GM21786 (cell line): ENCODE data around the gene EEIG1.

Source experiments
- ATAC-seq: cut with Tn5 transposase; IDR thresholded peaks from one replicate; pipeline ENCODE4 v1.9.1; 2021; ENCODE audit not compliant: unreplicated experiment

The EEIG1 gene

DNA sequence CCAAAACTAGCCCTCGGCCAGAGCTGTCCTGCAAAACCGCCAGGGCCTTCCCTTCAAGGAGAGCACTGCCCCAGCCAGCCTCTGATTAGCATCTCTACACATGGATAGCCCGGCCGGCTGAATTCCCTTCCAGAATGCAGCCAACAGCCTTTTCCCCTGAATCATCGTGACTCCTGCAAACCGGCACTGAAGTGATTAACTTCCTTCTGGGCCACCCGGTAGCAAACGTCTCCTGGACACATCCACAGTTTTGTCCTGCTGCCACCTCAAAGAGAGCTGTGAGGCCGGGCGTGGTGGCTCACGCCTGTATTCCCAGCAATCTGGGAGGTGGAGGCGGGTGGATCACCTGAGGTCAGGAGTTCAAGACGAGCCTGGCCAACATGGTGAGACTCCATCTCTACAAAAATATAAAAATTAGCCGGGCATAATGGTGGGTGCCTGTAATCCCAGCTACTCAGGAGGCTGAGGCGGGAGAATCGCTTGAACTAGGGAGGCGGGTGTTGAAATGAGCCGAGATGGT lies 21.1 kb upstream of the EEIG1 start:
- ATAC-seq: no peak

- ATAC-seq: no peak
These were observed 20.5 kb upstream of the EEIG1 start for GRCh38 chr9:128001151-128001778.

DNA sequence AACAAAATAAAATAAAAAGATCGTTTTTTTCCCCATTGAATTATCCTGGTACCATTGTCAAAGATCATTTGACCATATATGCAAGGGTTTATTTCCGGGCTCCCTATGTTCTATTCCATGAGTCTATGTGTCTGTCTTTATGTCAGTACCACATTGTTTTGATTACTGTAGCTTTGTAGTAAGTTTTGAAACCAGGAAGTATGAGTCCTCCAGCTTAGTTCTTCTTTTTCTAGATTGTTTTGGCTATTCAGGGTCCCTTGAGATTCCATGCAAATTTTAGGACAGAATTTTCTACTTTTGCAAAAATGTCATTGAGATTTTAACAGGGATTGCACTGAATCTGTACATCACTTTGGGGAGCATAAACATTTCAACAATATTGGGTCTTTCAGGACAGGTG lies 18.7 kb upstream of the EEIG1 start:
- ATAC-seq: no peak

- ATAC-seq: no peak
These were observed 12.9 kb upstream of the EEIG1 start for GRCh38 chr9:127993721-127994120.

GRCh38 chr9:127991757-127992274 lies 11.0 kb upstream of the EEIG1 start:
- ATAC-seq: no peak

GRCh38 chr9:127991017-127991756 lies 10.4 kb upstream of the EEIG1 start:
- ATAC-seq: no peak

DNA sequence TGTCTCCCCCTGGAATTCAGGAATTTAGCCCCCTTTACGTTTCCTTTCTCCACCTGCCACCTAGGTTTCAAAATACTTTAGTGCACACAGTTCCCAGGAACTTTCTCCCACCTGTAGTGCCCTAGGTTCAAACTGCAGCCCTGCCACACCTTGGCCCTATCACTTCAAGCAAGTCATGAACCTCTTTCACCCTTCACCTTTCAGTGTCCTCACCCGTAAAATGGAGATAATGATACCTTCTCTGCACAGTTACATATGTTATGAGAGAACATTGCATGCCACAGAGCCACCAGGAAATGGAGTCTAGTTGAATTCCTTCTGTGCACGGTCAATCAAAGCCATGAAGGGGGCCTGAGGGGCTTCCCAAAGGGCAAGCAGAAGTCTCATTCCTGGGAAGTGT lies 9.8 kb upstream of the EEIG1 start:
- ATAC-seq: no peak

DNA sequence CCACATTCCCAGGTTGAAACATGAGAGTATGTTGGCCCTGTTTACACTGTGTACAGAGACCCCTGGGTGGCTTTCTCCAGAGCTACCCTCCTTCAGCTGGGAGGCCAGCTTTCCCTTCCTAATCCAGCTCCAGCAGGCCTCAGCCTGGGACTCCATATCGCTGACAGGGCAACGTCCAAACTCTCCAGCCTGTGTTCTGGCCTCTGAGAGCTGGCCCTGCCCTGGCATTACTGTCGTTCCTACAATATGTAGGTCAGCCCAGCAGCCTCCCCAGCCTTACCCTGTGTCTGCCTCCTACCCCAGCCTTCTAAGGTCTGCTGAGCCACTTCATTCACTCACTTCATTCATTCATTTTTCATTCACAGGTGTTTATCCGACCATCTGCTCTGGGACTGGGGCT lies 8.3 kb upstream of the EEIG1 start:
- ATAC-seq: no peak

- ATAC-seq: no peak
These were observed 6.4 kb upstream of the EEIG1 start for GRCh38 chr9:127987103-127987614.

DNA sequence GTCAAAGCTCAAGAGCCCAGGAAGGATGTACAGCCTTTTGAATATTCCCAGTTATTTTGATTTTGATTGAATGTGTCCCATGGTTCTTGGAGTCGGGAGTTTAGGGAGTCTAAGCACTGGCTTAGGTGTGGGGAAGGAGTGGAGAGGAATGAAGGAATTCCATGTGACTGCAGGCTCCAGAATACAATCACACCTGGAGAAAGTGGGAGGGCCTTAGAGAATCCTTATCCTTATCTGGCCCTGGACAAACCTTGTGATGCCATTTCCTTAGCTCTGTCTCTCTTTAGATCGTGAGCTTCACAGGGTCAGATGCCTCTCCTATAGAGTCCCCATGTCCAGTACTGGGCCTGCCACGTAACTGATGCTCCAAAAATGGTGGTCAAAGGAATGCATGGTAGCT lies 4.2 kb upstream of the EEIG1 start:
- ATAC-seq: no peak

DNA sequence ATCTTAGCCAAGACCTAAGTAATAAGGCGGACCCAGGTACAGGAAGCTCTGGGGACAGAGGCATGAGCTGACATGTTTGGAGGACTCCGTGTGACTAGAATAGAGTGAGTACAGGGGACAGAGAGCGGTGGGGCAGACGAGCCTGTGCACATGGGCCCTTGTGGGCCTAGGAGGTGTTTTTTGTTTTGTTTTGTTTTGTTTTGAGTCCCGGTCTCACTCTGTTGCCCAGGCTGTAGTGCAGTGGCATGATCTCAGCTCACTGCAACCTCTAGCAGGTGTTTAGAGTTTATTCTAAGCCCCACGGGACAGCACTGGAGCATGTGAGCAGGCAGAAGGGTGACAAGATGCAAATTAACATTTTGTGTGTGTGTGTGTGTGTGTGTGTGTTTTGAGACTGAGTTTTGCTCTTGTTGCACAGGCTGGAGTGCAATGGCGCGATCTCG lies 3.1 kb upstream of the EEIG1 start:
- peak; percentile 30 for ATAC-seq

DNA sequence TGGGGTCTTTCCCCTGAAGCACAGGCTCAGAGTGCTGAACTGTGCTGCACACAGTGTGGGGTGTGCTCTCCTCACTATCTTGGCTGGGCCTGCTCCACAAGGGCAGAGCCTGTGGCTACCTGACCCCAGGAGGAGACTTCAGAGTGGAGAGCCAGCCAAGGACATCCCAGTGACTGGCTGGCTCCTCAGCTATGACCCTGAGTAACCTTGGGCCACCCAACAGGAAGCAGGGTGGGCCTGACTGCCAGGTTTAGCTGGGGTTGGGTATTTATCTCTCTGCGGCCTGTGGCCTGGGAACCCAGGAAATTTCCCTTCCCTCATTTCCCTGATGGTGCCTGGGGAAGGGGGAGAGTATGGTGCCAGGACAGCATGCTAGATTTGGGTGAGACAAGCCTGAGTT lies 2.1 kb upstream of the EEIG1 start:
- no peak for ATAC-seq

DNA sequence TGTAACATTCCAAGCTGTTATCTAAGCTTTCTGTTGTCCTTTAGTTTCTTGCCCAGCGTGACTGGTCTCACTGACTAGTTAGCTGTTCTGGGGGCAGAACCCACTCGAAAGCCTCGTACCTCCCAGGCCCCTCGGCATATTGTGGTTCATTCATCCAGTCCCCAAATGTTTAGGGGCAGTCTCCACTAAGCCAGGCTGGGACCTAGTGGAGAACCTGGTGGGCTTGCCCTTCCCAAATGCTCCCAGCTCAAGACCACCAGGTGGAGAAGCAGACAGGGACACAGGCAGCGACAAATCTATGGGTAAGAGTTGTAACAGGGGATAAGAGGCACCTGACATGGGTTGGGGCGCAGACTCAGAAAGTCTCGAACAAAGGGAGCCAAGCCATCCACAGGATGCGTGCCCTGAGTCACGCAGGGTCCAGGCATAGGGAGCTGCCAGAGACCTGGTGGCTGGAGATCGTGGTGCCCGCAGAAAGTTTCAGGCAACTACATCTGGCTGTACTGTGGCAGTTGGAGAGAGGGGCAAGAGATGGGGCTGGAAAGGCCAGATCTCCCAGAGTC lies 851 bp upstream of the EEIG1 start:
- ATAC-seq: no peak

DNA sequence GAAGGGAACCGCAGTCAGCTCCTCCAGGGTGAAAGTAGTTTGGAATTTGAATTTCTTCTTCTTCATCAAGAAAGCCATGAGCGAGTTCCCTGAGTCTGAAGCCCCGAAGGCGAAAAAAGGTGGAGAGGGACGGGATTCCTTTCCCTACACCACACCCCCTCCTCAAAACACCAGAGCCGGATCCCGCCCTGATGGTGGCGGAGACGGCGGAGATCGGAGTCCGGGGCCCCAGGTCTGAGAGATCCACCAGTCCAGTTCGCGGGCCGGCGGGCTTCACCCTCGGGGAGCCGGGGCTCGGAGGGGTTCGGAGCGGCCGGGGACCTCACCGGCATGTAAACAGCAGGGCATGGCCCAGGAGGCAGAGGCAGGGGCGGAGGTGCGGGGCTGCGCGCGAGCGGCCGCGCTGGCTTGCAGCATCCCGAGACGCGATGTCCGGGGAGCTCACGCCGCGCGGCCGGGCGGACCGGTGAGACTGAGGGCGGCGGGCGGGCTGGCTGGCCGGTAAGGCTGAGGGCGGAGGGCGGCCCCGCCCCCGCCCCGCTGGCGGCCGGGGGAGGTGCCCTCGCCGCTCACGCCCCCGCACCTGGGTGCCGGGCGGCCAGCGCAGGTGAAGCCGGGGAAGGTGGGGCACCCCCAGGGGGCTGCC lies 606 bp downstream of the EEIG1 start:
- peak; percentile 21 for ATAC-seq

DNA sequence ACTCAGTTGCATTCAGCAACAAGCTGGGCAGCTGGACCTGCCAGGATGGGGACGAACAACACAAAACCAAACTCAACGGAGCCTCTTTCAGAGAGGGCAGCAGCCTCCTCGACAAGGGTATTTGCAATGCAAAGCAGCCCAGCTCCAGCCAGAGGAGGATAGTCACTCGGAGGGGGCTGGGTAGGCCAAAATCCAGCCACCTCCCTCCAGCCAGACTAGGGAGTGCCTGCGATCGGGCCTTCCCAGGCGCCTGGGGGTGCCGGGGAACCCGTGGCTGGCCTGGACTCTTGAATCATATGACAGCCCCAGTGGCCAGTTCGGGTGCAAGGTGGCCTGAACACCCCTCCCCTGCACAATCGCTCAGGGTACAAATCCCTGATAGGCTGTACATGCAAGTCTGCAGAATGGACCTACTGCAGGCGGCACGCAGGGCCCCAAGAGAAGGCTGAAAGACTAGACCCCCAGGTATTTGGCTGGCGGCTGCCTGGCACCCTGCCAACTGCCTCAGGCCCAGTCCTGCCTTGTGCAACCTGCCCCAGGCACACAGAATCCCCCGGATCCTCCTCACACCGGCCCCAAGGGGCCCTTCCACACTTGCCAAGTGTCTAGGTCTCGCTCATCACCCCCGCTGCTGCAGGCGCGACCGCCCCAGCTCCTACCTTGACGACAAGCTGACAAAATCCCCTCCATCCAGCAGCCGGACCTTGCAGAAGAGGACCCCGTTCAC lies 1.3 kb downstream of the EEIG1 start:
- no peak for ATAC-seq

- no peak for ATAC-seq
These were observed 1.8 kb downstream of the EEIG1 start for GRCh38 chr9:127979015-127979332.

- no peak for ATAC-seq
These were observed 2.7 kb downstream of the EEIG1 start for GRCh38 chr9:127977884-127978647.

- ATAC-seq: no peak
These were observed 3.5 kb downstream of the EEIG1 start for GRCh38 chr9:127977009-127977883.

GRCh38 chr9:127976498-127976897 lies 4.3 kb downstream of the EEIG1 start:
- ATAC-seq: no peak
